GM23338 (cell line): ENCODE data around the gene SARNP. TPM values are rescaled to one million over a fixed set of nuclear protein-coding genes. Genes with fewer than 3 reads are reported as not detected.
"Not testable (repeated sequence)": the region's sequence is repeated elsewhere in the genome, so short reads cannot be mapped to it uniquely, and the experiment has no call there.

Experiments used
- ATAC-seq: fragments of 200-7000 bp; cut with Tn5 transposase; 3 replicates; pipeline ENCODE4 v1.9.1; 2020
- DNase-seq: peaks from one replicate; pipeline ENCODE4 v3.0.0-alpha.2; 2015; ENCODE audit warnings: low spot score
- H2AFZ ChIP-seq: fragments of 200-600 bp; sonication (generic); 2 replicates; pipeline ENCODE4 v1.8.0; 2016; ENCODE audit warnings: antibody characterized with exemption, mild to moderate bottlenecking, moderate library complexity
- H3F3A ChIP-seq: fragments of 200-600 bp; sonication (generic); replicated peaks from 2 replicates; pipeline ENCODE4 v1.8.0; 2017; ENCODE audit warnings: antibody characterized with exemption, mixed run types, low read depth
- H3K27ac ChIP-seq: fragments of 200-600 bp; sonication (generic); 2 replicates; pipeline ENCODE4 v1.6.1; 2016; ENCODE audit warnings: low read depth
- H3K27me3 ChIP-seq: fragments of 200-600 bp; sonication (generic); 2 replicates; pipeline ENCODE4 v1.8.0; 2016; ENCODE audit warnings: mild to moderate bottlenecking, mixed run types, moderate library complexity; ENCODE audit not compliant: insufficient read depth
- H3K36me3 ChIP-seq: fragments of 200-600 bp; sonication (generic); 2 replicates; pipeline ENCODE4 v1.8.0; 2016; ENCODE audit warnings: mild to moderate bottlenecking; ENCODE audit not compliant: insufficient read depth
- H3K4me1 ChIP-seq: fragments of 200-600 bp; sonication (generic); 2 replicates; pipeline ENCODE4 v1.8.0; 2016; ENCODE audit warnings: mild to moderate bottlenecking, moderate library complexity; ENCODE audit not compliant: insufficient read depth
- H3K4me2 ChIP-seq: fragments of 200-600 bp; sonication (generic); 2 replicates; pipeline ENCODE4 v1.7.1; 2017; ENCODE audit warnings: mixed run types
- H3K4me3 ChIP-seq: fragments of 200-600 bp; sonication (generic); 2 replicates; pipeline ENCODE4 v1.6.1; 2016; ENCODE audit warnings: mixed run types
- H3K79me2 ChIP-seq: fragments of 200-600 bp; sonication (generic); replicated peaks from 2 replicates; pipeline ENCODE4 v1.8.0; 2017; ENCODE audit warnings: mild to moderate bottlenecking; ENCODE audit not compliant: insufficient read depth
- H3K9me2 ChIP-seq: fragments of 200-600 bp; sonication (generic); 2 replicates; pipeline ENCODE4 v1.8.0; 2017; ENCODE audit not compliant: insufficient read depth
- H4K20me1 ChIP-seq: fragments of 200-600 bp; sonication (generic); replicated peaks from 2 replicates; pipeline ENCODE4 v1.8.0; 2017; ENCODE audit warnings: mild to moderate bottlenecking; ENCODE audit not compliant: insufficient read depth
- H3K27ac Mint-ChIP-seq: 2 replicates; pipeline ENCODE4 v1.8.0; 2020; ENCODE audit warnings: inconsistent platforms, mild to moderate bottlenecking, moderate library complexity, mixed read lengths
- H3K27me3 Mint-ChIP-seq: 3 replicates; pipeline ENCODE4 v1.8.0; 2022; ENCODE audit warnings: low read depth, mild to moderate bottlenecking, moderate library complexity, mixed read lengths, inconsistent platforms; ENCODE audit not compliant: insufficient read depth, poor library complexity
- H3K36me3 Mint-ChIP-seq: 3 replicates; pipeline ENCODE4 v1.8.0; 2021; ENCODE audit warnings: low read depth, mild to moderate bottlenecking, inconsistent platforms, moderate library complexity, mixed read lengths
- H3K4me1 Mint-ChIP-seq: 3 replicates; pipeline ENCODE4 v1.8.0; 2020; ENCODE audit warnings: mild to moderate bottlenecking, inconsistent platforms, mixed read lengths
- H3K4me3 Mint-ChIP-seq: 3 replicates; pipeline ENCODE4 v1.8.0; 2021; ENCODE audit warnings: moderate library complexity, mild to moderate bottlenecking, inconsistent platforms, mixed read lengths
- H3K9me3 Mint-ChIP-seq: 3 replicates; pipeline ENCODE4 v1.8.0; 2020; ENCODE audit warnings: moderate library complexity, mild to moderate bottlenecking, inconsistent platforms, mixed read lengths
- CREB1 ChIP-seq: fragments of 250-450 bp; sonication (Bioruptor Pico); IDR thresholded peaks from 2 replicates; pipeline ENCODE4 v1.5.0; 2020; ENCODE audit warnings: low read depth, mild to moderate bottlenecking, moderate library complexity
- JUNB ChIP-seq: IDR thresholded peaks from one replicate; pipeline ENCODE4 v1.6.1; 2016; ENCODE audit warnings: antibody characterized with exemption; ENCODE audit not compliant: unreplicated experiment
- NANOG ChIP-seq: IDR thresholded peaks from 2 replicates; pipeline ENCODE4 v1.6.1; 2016; ENCODE audit warnings: antibody characterized with exemption, borderline replicate concordance
- POLR2AphosphoS5 ChIP-seq: IDR thresholded peaks from 2 replicates; pipeline ENCODE4 v1.6.1; 2016; ENCODE audit warnings: antibody characterized with exemption, low read depth
- STAT1 ChIP-seq: IDR thresholded peaks from one replicate; pipeline ENCODE4 v1.6.1; 2016; ENCODE audit warnings: antibody characterized with exemption; ENCODE audit not compliant: unreplicated experiment
- ZNF114 ChIP-seq: fragments of 250-450 bp; sonication (Bioruptor Pico); IDR thresholded peaks from 2 replicates; pipeline ENCODE4 v1.5.0; 2020; ENCODE audit warnings: mild to moderate bottlenecking, moderate library complexity
- polyA plus RNA-seq: library from polyadenylated mRNA; unstranded; fragments of >200 nt; fragmentation: Nextera tagmentation; extraction: Ambion mirVana; gene quantifications from 2 replicates; pipeline ENCODE4 v1.2.1, GENCODE V29; 2016
- total RNA-seq: library from RNA; depleted of rRNA; stranded (reverse); fragments of >200 nt; shearing (Covaris generic); gene quantifications from 2 replicates; pipeline ENCODE4 v1.2.3, GENCODE V29; 2014
- TF ChIP-seq, protein P1 (sequence below): fragments of 250-450 bp; sonication (Bioruptor Pico); IDR thresholded peaks from 2 replicates; pipeline ENCODE4 v1.5.0; 2020; ENCODE audit warnings: mild to moderate bottlenecking, moderate library complexity
- TF ChIP-seq, protein P2 (sequence below): IDR thresholded peaks from 2 replicates; pipeline ENCODE4 v1.6.1; 2016; ENCODE audit warnings: antibody characterized with exemption
- TF ChIP-seq, protein P3 (sequence below), 2 experiments: fragments of 200-600 bp in 1 of 2; sonication (generic) in 1 of 2; conservative IDR thresholded peaks; 2 replicates each; pipeline versions ENCODE4 v1.5.1 to v1.6.1; 2016 to 2017; ENCODE audit warnings: antibody characterized with exemption in 2 of 2, low read depth in 2 of 2, mild to moderate bottlenecking in 2 of 2, moderate library complexity in 1 of 2
- TF ChIP-seq, protein P4 (sequence below): IDR thresholded peaks from one replicate; pipeline ENCODE4 v1.6.1; 2018; ENCODE audit warnings: antibody characterized with exemption; ENCODE audit not compliant: unreplicated experiment

SARNP gene
- total and polyA plus RNA-seq, 2 experiments from 2014 or later: 96.0 to 313 TPM

DNA sequence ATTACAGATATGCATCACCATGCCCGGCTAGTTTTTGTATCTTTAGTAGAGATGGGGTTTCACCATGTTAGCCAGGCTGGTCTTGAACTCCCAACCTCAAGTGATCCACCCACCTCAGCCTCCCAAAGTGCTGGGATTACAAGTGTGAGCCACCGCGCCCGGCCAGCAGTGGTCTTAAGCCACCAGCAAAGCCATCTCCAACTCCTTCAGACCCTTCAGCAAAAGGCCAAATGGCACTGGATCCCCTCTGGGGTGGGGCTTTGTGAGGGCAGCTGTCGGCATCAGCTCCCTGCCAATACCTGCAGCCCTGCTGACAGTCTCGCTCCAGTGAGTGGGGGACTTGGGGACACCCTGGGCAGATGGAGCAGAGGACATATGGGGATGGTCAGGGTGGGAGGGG, 16.9 kb upstream of the SARNP start:
- H2AFZ ChIP-seq, H3K4me3 Mint-ChIP-seq, H3K4me2 ChIP-seq, DNase-seq, H3K9me3 Mint-ChIP-seq, H4K20me1 ChIP-seq, H3K79me2 ChIP-seq, ATAC-seq, H3K27ac Mint-ChIP-seq, H3K4me3 ChIP-seq, H3K9me2 ChIP-seq, H3K27me3 ChIP-seq, H3K36me3 ChIP-seq, H3K36me3 Mint-ChIP-seq, H3K27me3 Mint-ChIP-seq, H3K27ac ChIP-seq: not testable (repeated sequence)
- H3F3A ChIP-seq: peaks cover 15% of the 10 kb centered on the region; the same call in 1 of the 2 replicates
- peaks cover 12% of the 10 kb centered on the region for H3K4me1 ChIP-seq
- H3K4me1 Mint-ChIP-seq: peaks cover 25% of the 10 kb centered on the region

DNA sequence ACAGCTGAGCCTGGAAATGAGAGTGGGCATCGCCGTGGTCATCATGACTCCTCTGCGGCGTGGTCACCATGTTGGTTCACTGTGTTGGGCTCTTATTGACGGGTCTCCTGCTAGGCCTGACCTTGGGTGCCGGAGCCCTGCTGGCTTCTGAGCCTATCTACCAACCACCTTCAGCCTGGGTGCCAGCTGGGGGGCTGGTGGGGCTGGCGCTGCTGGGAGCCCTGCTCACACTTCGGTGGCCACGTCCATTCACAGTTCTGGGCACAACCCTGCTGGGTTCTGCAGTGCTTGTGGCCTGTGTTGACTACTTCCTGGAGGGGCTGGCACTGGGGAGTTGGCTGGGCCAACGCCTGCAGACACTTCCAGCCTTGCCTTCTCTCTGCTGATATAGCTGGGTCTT, 15.5 kb upstream of the SARNP start:
- no peak overlapping the region for H3K27ac Mint-ChIP-seq
- Histone ChIP-seq H3K4me3 (no peak overlapping the region), H3K36me3 (no peaks in the 10 kb centered on the region), H3K27me3 (no peaks in the 10 kb centered on the region), H3K79me2 (peaks cover 10% of the 10 kb centered on the region), H3F3A (peaks cover 25% of the 10 kb centered on the region), H4K20me1 (no peaks in the 10 kb centered on the region), H3K27ac (no peak overlapping the region), H2AFZ (no peak overlapping the region), H3K4me1 (peaks cover 15% of the 10 kb centered on the region), H3K9me2 (no peaks in the 10 kb centered on the region), H3K4me2 (no peak overlapping the region)
- H3K36me3 Mint-ChIP-seq: no peaks in the 10 kb centered on the region; the same call in 1 of the 3 replicates
- DNase-seq (no peak), ATAC-seq (no peak)
- peaks cover 12% of the 10 kb centered on the region for H3K27me3 Mint-ChIP-seq
- H3K4me3 Mint-ChIP-seq: no peak overlapping the region
- peaks cover 30% of the 10 kb centered on the region for H3K4me1 Mint-ChIP-seq
- H3K9me3 Mint-ChIP-seq: no peaks in the 10 kb centered on the region
- TF ChIP-seq, protein P1, sequence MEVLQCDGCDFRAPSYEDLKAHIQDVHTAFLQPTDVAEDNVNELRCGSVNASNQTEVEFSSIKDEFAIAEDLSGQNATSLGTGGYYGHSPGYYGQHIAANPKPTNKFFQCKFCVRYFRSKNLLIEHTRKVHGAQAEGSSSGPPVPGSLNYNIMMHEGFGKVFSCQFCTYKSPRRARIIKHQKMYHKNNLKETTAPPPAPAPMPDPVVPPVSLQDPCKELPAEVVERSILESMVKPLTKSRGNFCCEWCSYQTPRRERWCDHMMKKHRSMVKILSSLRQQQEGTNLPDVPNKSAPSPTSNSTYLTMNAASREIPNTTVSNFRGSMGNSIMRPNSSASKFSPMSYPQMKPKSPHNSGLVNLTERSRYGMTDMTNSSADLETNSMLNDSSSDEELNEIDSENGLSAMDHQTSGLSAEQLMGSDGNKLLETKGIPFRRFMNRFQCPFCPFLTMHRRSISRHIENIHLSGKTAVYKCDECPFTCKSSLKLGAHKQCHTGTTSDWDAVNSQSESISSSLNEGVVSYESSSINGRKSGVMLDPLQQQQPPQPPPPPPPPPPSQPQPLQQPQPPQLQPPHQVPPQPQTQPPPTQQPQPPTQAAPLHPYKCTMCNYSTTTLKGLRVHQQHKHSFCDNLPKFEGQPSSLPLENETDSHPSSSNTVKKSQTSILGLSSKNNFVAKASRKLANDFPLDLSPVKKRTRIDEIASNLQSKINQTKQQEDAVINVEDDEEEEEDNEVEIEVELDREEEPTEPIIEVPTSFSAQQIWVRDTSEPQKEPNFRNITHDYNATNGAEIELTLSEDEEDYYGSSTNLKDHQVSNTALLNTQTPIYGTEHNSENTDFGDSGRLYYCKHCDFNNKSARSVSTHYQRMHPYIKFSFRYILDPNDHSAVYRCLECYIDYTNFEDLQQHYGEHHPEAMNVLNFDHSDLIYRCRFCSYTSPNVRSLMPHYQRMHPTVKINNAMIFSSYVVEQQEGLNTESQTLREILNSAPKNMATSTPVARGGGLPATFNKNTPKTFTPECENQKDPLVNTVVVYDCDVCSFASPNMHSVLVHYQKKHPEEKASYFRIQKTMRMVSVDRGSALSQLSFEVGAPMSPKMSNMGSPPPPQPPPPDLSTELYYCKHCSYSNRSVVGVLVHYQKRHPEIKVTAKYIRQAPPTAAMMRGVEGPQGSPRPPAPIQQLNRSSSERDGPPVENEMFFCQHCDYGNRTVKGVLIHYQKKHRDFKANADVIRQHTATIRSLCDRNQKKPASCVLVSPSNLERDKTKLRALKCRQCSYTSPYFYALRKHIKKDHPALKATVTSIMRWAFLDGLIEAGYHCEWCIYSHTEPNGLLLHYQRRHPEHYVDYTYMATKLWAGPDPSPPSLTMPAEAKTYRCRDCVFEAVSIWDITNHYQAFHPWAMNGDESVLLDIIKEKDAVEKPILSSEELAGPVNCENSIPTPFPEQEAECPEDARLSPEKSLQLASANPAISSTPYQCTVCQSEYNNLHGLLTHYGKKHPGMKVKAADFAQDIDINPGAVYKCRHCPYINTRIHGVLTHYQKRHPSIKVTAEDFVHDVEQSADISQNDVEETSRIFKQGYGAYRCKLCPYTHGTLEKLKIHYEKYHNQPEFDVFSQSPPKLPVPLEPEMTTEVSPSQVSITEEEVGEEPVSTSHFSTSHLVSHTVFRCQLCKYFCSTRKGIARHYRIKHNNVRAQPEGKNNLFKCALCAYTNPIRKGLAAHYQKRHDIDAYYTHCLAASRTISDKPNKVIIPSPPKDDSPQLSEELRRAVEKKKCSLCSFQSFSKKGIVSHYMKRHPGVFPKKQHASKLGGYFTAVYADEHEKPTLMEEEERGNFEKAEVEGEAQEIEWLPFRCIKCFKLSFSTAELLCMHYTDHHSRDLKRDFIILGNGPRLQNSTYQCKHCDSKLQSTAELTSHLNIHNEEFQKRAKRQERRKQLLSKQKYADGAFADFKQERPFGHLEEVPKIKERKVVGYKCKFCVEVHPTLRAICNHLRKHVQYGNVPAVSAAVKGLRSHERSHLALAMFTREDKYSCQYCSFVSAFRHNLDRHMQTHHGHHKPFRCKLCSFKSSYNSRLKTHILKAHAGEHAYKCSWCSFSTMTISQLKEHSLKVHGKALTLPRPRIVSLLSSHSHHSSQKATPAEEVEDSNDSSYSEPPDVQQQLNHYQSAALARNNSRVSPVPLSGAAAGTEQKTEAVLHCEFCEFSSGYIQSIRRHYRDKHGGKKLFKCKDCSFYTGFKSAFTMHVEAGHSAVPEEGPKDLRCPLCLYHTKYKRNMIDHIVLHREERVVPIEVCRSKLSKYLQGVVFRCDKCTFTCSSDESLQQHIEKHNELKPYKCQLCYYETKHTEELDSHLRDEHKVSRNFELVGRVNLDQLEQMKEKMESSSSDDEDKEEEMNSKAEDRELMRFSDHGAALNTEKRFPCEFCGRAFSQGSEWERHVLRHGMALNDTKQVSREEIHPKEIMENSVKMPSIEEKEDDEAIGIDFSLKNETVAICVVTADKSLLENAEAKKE (CRISPR knock-in tag): no peak
- TF ChIP-seq, protein P2, sequence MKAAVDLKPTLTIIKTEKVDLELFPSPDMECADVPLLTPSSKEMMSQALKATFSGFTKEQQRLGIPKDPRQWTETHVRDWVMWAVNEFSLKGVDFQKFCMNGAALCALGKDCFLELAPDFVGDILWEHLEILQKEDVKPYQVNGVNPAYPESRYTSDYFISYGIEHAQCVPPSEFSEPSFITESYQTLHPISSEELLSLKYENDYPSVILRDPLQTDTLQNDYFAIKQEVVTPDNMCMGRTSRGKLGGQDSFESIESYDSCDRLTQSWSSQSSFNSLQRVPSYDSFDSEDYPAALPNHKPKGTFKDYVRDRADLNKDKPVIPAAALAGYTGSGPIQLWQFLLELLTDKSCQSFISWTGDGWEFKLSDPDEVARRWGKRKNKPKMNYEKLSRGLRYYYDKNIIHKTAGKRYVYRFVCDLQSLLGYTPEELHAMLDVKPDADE: no peak
- TF ChIP-seq ZNF114 (CRISPR knock-in tag) (no peak), CREB1 (CRISPR knock-in tag) (no peak), STAT1 (no peak), NANOG (no peak), POLR2AphosphoS5 (no peak), JUNB (no peak)
- TF ChIP-seq, protein P3, sequence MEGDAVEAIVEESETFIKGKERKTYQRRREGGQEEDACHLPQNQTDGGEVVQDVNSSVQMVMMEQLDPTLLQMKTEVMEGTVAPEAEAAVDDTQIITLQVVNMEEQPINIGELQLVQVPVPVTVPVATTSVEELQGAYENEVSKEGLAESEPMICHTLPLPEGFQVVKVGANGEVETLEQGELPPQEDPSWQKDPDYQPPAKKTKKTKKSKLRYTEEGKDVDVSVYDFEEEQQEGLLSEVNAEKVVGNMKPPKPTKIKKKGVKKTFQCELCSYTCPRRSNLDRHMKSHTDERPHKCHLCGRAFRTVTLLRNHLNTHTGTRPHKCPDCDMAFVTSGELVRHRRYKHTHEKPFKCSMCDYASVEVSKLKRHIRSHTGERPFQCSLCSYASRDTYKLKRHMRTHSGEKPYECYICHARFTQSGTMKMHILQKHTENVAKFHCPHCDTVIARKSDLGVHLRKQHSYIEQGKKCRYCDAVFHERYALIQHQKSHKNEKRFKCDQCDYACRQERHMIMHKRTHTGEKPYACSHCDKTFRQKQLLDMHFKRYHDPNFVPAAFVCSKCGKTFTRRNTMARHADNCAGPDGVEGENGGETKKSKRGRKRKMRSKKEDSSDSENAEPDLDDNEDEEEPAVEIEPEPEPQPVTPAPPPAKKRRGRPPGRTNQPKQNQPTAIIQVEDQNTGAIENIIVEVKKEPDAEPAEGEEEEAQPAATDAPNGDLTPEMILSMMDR (conservative IDR thresholded peaks at IDR 0.05; ENCODE audit: low read depth in 2 of 2): no peak
- TF ChIP-seq, protein P4, sequence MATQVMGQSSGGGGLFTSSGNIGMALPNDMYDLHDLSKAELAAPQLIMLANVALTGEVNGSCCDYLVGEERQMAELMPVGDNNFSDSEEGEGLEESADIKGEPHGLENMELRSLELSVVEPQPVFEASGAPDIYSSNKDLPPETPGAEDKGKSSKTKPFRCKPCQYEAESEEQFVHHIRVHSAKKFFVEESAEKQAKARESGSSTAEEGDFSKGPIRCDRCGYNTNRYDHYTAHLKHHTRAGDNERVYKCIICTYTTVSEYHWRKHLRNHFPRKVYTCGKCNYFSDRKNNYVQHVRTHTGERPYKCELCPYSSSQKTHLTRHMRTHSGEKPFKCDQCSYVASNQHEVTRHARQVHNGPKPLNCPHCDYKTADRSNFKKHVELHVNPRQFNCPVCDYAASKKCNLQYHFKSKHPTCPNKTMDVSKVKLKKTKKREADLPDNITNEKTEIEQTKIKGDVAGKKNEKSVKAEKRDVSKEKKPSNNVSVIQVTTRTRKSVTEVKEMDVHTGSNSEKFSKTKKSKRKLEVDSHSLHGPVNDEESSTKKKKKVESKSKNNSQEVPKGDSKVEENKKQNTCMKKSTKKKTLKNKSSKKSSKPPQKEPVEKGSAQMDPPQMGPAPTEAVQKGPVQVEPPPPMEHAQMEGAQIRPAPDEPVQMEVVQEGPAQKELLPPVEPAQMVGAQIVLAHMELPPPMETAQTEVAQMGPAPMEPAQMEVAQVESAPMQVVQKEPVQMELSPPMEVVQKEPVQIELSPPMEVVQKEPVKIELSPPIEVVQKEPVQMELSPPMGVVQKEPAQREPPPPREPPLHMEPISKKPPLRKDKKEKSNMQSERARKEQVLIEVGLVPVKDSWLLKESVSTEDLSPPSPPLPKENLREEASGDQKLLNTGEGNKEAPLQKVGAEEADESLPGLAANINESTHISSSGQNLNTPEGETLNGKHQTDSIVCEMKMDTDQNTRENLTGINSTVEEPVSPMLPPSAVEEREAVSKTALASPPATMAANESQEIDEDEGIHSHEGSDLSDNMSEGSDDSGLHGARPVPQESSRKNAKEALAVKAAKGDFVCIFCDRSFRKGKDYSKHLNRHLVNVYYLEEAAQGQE: no peak
